HG03520 (cell line): Measurements from ENCODE around the gene ABCB8.
A peak's percentile ranks its signal among the peaks of the same experiment; 100 is the strongest.

Experiments
- ATAC-seq: cut with Tn5 transposase; IDR thresholded peaks from one replicate; pipeline ENCODE4 v1.9.1; 2021; ENCODE audit warnings: mild to moderate bottlenecking, moderate library complexity; ENCODE audit not compliant: unreplicated experiment

Gene ABCB8

GRCh38 chr7:151028131-151028947 lies at the start of gene ABCB8:
TSS of gene ABCB8 (plus strand) at chr7:151028450. CDS start at chr7:151028516, 66 bp downstream.
- ATAC-seq: peak; percentile 97

- no peak for ATAC-seq
Measured at GRCh38 chr7:150979713-150980390, 48.4 kb upstream of the ABCB8 start.

GRCh38 chr7:150980663-150981062 lies 47.6 kb upstream of the ABCB8 start:
- ATAC-seq: no peak

GRCh38 chr7:150981644-150982043 lies 46.6 kb upstream of the ABCB8 start:
- ATAC-seq: no peak

GRCh38 chr7:150982351-150982750 lies 45.9 kb upstream of the ABCB8 start:
- no peak for ATAC-seq

- no peak for ATAC-seq
Measured at GRCh38 chr7:150983893-150984368, 44.3 kb upstream of the ABCB8 start.

GRCh38 chr7:150986099-150986512 lies 42.1 kb upstream of the ABCB8 start:
- ATAC-seq: no peak

GRCh38 chr7:150986556-150986955 lies 41.7 kb upstream of the ABCB8 start:
- ATAC-seq: no peak

- no peak for ATAC-seq
Measured at GRCh38 chr7:150988230-150989226, 39.7 kb upstream of the ABCB8 start.

- ATAC-seq: no peak
Measured at GRCh38 chr7:150989456-150989855, 38.8 kb upstream of the ABCB8 start.

GRCh38 chr7:150990416-150991186 lies 37.6 kb upstream of the ABCB8 start, which contains the start of gene NOS3:
TSS of gene NOS3 (plus strand) at chr7:150991017. CDS start at chr7:150993804, 2,787 bp downstream.
- ATAC-seq: no peak

GRCh38 chr7:150992051-150992640 lies 36.1 kb upstream of the ABCB8 start:
- no peak for ATAC-seq

- peak; percentile 68 for ATAC-seq
Measured at GRCh38 chr7:150992833-150993302, 35.4 kb upstream of the ABCB8 start.

GRCh38 chr7:150993511-150993910 lies 34.7 kb upstream of the ABCB8 start:
- ATAC-seq: no peak

GRCh38 chr7:150994141-150994837 lies 34.0 kb upstream of the ABCB8 start:
- no peak for ATAC-seq

GRCh38 chr7:150994838-150995510 lies 33.3 kb upstream of the ABCB8 start:
- no peak for ATAC-seq

GRCh38 chr7:150996376-150997074 lies 31.7 kb upstream of the ABCB8 start:
- no peak for ATAC-seq

- ATAC-seq: no peak
Measured at GRCh38 chr7:150997075-150997511, 31.2 kb upstream of the ABCB8 start.
